OCI-LY1 (cell line): ENCODE measurements around the gene FTCD.

Source experiments
- CTCF ChIP-seq: fragments of 200-600 bp; sonication (generic), shearing (Covaris generic); IDR thresholded peaks from 2 replicates; pipeline ENCODE4 v1.5.1; 2017; ENCODE audit warnings: mild to moderate bottlenecking, antibody characterized with exemption, low read length, moderate library complexity, mixed read lengths
- EZH2 ChIP-seq: fragments of 200-600 bp; sonication (generic), shearing (Covaris generic); IDR thresholded peaks from 2 replicates; pipeline ENCODE4 v1.8.0; 2017; ENCODE audit warnings: borderline replicate concordance, mixed run types, mild to moderate bottlenecking, antibody characterized with exemption, low read length, moderate library complexity, mixed read lengths

GRCh38 chr21:46160657-46160906, 5.2 kb upstream of the FTCD start:
- TF ChIP-seq EZH2 (no peak), CTCF (no peak)
